DND-41 (cell line): Measurements from ENCODE around the gene NBEA.

Experiments used
- EZH2 ChIP-seq: IDR thresholded peaks from 3 replicates; pipeline ENCODE4 v1.6.1; 2012; ENCODE audit warnings: borderline replicate concordance, low read depth, mild to moderate bottlenecking, moderate library complexity, low read length, inconsistent platforms; ENCODE audit not compliant: severe bottlenecking
- TF ChIP-seq, protein P1 (sequence below): IDR thresholded peaks from 2 replicates; pipeline ENCODE4 v1.5.1; 2012; ENCODE audit warnings: borderline replicate concordance, low read length, moderate library complexity, mild to moderate bottlenecking; ENCODE audit not compliant: poor library complexity, severe bottlenecking; ENCODE audit errors: extremely low read depth

GRCh38 chr13:35131471-35131870, 189.4 kb downstream of the NBEA start:
- TF ChIP-seq, protein P1, sequence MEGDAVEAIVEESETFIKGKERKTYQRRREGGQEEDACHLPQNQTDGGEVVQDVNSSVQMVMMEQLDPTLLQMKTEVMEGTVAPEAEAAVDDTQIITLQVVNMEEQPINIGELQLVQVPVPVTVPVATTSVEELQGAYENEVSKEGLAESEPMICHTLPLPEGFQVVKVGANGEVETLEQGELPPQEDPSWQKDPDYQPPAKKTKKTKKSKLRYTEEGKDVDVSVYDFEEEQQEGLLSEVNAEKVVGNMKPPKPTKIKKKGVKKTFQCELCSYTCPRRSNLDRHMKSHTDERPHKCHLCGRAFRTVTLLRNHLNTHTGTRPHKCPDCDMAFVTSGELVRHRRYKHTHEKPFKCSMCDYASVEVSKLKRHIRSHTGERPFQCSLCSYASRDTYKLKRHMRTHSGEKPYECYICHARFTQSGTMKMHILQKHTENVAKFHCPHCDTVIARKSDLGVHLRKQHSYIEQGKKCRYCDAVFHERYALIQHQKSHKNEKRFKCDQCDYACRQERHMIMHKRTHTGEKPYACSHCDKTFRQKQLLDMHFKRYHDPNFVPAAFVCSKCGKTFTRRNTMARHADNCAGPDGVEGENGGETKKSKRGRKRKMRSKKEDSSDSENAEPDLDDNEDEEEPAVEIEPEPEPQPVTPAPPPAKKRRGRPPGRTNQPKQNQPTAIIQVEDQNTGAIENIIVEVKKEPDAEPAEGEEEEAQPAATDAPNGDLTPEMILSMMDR: no peak
- no peak for TF ChIP-seq EZH2
